Midbrain (tissue), 1 donor: ENCODE results near the gene TEX11.

Source experiments
- DNase-seq: peaks from one replicate; lab custom pipeline; 2025; lab: John Stamatoyannopoulos, UW

The TEX11 gene

DNA sequence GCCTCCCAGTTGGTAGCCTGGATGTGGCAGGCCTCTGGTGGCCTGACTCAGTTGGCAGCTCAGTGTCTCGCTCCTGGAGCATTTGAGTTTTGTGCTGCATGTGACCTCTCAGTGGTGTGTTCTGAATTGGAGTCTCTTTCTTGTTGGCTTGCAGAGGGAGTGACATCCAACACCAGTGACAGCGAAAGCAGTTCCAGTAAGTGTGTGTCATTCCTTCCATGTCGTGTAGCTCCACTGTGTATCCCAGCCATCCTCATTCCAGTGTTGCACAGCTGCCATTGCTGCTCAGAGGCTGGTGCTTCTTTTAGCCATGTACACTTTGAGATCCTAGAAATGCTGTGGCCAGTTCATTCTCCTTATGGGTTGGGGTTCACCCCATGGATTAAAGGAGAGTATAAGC lies 411.5 kb downstream of the TEX11 start:
- no peak for DNase-seq

DNA sequence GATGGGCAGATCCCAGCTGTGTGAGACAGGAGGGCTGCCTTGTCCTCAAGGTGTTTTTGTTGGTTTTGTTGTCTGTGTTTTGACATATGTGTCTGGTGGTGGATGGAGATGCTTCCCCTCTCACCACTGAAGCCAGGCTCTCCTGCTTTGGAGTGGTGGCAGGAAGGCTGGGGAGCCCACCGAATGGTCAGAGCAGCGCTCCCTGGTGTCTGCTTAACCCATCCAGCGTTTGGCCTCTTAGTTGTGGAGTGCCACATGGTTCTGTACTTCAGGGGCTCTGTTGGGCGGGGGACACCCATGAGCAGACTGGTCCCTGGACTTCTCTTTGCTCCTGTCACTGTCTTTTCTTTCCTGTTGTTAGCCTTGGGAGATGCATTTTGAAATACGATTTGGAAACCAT lies 412.0 kb downstream of the TEX11 start:
- no peak for DNase-seq

DNA sequence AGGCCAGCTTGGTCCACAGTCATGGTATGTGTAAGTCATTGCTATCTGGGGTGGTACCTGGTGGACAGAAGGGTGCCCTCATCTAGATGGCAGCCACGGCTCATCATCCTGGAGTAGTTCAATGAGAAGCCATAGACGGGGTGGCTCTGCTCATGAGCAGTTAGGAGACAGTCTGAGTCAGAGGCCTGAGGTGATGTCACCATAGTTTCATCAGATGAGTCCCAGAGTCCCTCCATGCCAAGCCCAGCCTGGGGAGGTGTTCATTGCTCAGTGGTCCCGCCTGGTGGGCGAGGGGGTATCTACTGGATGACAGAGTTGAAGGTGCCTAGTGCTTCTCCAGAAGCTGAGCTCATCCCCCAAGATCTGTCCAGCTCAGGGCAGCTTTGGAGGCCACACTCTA lies 414.1 kb downstream of the TEX11 start:
- no peak for DNase-seq

DNA sequence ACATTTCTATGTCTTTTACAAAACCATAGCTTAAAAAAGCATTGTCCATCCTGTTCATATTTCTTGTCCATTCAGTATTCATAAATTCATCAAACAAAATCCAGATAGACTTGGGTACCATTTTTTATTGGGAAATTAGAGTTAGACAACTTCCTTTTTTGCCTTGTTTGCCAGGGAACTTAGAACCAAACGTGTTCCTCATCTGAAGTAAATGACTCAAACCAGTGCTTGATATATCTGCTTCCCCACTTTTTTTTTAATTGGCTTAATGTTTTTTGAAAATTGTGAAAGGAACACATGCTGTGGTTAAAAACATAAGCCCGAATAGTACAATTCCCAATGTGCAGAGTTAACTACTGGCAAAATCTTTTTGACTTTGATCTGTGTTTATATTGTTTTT lies 419.7 kb downstream of the TEX11 start:
- DNase-seq: no peak

DNA sequence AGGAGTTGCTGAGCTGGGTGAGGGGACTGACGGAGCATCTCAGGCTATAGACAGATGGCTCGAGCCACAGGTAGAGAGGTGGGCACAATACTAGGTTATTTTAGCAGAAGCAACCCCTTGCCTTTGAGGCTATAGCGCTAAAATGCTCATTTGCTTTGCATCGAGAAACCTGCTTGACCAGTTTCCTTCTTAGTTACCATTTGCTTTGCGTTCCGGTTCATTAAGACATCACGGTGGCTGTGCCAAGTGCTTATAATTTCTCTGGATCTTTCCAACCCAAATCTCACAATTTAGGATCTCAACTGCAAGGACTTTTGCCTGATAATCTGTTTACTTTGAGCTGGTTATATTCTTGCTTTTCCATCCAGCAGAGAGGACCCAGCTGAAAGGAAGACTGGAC lies 423.0 kb downstream of the TEX11 start:
- DNase-seq: no peak

DNA sequence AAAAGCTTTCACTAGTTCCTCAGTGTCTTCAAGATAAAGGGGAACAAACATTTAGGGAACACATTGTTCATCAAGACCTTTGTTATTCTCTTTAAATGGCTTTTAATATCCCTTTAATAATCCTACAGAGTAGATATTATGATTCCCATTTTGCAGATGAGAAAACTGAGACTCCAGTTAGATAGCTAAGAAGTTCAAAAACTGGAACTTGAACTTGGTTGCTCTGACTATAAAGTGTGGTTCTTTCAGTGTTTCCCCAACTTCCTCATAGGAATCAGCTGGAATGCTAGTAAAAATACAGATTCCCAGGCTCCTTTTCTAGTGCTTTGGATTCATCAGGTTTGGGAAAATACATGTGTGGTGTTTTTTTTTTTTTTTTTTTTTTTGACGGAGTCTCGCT lies 426.2 kb downstream of the TEX11 start:
- no peak for DNase-seq

DNA sequence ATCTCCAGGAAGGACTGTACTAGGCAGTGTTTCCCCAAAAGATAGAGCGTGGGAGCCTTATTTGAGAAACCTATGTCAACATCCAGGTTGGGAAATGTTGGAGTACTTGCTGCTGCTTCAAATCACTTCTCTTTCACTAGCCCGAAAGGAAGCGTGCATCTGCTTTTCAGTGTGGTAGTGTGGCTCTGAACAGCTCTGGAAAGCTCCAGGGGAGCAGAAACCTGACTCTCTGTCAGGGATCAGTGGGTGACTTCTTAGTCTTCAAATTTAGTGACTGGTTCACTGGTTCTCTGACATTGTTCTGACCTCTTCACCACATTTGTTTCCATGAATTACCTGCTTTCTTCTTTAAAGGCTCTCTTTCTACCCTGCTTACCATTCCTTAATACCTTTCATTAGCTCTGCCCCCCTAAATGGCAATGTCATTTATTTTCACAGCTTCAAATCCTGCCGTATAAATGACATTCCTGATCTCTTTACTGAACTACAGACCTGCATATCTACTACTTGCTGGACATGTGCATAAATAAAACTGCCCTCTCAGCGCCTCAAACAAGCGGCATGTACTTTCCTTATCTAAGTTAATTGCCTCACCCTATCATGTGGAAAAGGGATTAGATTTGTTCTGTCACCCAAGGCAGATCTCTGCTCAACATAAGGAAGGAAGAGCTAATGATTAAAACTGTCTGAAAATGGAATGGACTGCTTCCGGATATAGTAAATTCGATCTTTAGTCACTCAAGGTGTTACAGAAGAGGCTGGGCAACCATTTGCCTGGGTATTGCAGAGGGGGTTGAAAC lies 426.8 kb downstream of the TEX11 start:
- DNase-seq: no peak

DNA sequence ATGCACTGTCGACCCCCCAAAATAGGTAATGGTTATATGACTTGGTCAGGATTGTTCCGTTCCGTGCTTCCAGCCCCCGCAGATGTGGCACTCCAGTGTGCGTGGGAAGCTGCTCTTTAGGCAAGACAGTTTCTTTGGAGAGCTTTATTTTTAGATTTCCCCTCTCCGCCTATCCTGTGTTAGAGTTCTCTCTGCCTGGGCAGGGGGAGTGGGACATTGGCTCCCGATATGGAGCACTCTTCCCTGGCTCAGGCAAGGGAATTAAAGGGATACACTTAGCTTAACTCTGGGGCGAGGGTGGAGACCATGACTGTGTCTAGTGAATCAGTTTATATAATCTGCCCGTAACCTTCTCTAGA lies 427.9 kb downstream of the TEX11 start:
- no peak for DNase-seq

DNA sequence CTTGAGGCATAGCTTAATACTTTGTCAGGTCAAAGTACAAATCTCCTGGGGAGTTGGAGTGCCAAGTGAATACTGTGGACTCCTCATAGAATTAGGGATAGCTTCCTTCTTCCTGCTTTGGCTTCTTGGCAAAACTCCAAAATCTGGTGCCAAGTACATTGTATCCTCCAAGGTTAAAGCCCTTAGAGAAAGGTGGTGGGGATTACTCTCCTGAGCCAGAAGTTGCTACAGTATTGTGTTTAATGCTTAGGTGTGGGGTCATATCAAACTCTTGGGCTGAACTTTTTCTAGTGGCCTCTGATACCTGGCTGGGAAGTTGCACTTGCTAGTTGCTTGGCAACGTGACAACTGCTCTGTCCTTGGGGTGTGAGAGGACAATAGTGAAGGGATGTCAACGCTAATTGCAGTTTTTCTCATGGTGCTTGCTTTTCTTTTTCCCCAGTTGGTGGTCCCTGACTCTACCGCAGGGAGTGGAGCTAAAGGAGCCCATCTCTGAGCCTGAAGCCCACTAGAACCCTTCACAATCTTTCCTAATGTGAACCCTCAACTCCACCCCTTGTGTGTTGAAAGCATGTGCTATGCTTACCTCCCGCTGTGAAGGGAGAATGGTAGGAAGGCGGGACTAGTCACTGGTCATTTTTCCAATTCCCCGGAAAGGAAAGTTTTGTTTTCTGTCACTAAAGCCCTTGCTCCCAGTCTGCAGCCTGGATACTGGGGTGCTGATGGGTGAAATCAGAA lies 428.4 kb downstream of the TEX11 start:
- DNase-seq: no peak

DNA sequence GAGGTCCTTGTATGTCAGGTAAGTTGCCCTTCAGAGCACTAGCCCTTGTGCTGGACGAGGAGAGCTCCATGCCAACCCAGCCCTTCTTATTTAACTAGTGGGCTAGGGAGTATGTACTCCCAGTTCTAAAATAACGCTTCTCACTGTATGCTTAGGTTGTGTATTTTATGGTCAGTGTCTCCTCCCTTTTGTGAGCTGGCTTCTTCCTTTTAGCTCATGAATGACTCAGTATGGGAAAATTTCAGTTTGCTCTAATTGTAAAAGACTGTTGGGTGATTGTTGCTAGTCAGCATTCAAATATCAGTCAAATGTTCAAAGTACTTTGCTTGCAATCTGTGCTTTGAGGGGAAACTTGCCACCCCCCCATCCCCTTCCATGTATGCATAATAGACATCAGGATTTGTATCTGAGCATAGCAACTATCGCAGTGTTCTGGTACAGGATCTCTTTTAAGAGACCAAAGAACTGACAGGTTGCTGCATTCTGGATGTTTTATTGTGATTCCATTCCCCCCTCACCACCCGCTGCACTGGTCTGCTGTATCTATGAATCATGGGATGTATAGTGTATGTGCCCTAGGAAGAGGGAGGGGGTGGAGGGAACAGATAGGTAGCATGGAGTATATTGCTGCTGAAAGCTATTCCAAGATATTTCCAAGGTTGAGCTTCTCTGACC lies 429.1 kb downstream of the TEX11 start:
- no peak for DNase-seq
